Heart left ventricle (tissue), 13 donors: ENCODE data around the gene TMEM119.

Source experiments
- POLR2A ChIP-seq, 2 donors: fragments of 450-650 bp; IDR thresholded peaks; one replicate each; pipeline ENCODE4 v1.6.1; 2017; ENCODE audit warnings: antibody characterized with exemption in 2 of 2, mild to moderate bottlenecking in 2 of 2, moderate library complexity in 2 of 2
- TF ChIP-seq, protein P1 (sequence below), 12 donors: fragments of 200-600 bp; sonication (generic) in 4 of 12; IDR thresholded peaks; one replicate each; pipeline versions ENCODE4 v1.5.0 to v1.8.0; 2018 to 2022; ENCODE audit warnings: antibody characterized with exemption in 12 of 12, mild to moderate bottlenecking in 5 of 12
- donor health status: ischemic (EF 13 %, LVEDD 7.1; RV severe dilation, severe dysfunction).
- donor health status: DM: no; HTN: yes; CAD: no.
- donor health status: DM: no; HTN: no; CAD: no.
- donor health status: ischemic (EF 25% LVEDD 6.9; RV normal size, moderate dysfunction).
- donor health status: ischemic (EF 25% LVEDD 5.7; RV mildly dilated, moderate dysfunction).
- donor health status: ischemic (EF 35%, LVEDD 5.7; RV mildly dilated, moderate dysfunction).
- donor health status: nonischemic (EF 11% LVEDD 7.7; RV severe dilation, severe dysfunction).
- donor health status: DM: yes; HTN: yes; CAD: no.
- donor health status: PGD.
- donor health status: ischemic (EF 29% LVEDD 5.4; RV normal size, mild dysfunction).
- donor health status: nonischemic (EF 23%, LVEDD 6.1; RV moderate dilation, normal function).

DNA sequence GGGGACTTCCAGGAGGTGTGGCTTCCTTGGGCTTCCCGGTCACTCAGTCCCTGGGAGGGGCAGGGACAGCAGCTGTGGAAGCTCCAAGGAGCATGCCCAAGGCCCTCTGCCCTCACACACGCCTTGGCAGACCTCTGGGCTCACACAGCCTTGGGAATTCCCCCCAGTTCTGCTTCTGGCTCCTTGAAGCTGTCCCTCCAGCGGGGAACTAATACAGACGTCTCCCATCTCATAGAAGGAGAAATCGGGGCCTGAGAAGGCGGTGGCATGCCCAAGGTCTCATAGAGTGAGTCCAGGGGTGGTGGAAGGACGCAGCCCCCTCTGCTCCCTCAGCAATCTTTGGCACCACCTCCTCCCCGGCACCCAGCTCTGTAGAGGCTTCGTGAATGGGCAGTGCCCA is 15.7 kb upstream of the TMEM119 start:
- TF ChIP-seq, protein P1, sequence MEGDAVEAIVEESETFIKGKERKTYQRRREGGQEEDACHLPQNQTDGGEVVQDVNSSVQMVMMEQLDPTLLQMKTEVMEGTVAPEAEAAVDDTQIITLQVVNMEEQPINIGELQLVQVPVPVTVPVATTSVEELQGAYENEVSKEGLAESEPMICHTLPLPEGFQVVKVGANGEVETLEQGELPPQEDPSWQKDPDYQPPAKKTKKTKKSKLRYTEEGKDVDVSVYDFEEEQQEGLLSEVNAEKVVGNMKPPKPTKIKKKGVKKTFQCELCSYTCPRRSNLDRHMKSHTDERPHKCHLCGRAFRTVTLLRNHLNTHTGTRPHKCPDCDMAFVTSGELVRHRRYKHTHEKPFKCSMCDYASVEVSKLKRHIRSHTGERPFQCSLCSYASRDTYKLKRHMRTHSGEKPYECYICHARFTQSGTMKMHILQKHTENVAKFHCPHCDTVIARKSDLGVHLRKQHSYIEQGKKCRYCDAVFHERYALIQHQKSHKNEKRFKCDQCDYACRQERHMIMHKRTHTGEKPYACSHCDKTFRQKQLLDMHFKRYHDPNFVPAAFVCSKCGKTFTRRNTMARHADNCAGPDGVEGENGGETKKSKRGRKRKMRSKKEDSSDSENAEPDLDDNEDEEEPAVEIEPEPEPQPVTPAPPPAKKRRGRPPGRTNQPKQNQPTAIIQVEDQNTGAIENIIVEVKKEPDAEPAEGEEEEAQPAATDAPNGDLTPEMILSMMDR (IDR thresholded peaks at IDR 0.05): no peak
- no peak for TF ChIP-seq POLR2A (IDR thresholded peaks at IDR 0.05)
